Osteoblast (primary cell): ENCODE data around the gene SHMT2. TPM values are rescaled to one million over a fixed set of nuclear protein-coding genes. Genes with fewer than 3 reads are reported as not detected.

Source experiments
- DNase-seq: peaks from one replicate; pipeline ENCODE4 v3.0.0; 2011; ENCODE audit warnings: low spot score, mixed read lengths; ENCODE audit not compliant: insufficient read length; ENCODE audit errors: missing footprints
- H2AFZ ChIP-seq: 2 replicates; pipeline ENCODE4 v1.6.0; 2011; ENCODE audit warnings: mild to moderate bottlenecking, low read length
- H3K27ac ChIP-seq: 2 replicates; pipeline ENCODE4 v1.5.1; 2011; ENCODE audit warnings: mild to moderate bottlenecking, low read depth, low read length, moderate library complexity
- H3K27me3 ChIP-seq: 2 replicates; pipeline ENCODE4 v1.6.0; 2012; ENCODE audit warnings: mild to moderate bottlenecking, control low read depth, inconsistent platforms, low read length, moderate library complexity; ENCODE audit not compliant: insufficient read depth
- H3K36me3 ChIP-seq: 2 replicates; pipeline ENCODE4 v1.5.1; 2011; ENCODE audit warnings: mild to moderate bottlenecking, low read length, control low read depth, moderate library complexity; ENCODE audit not compliant: insufficient read depth
- H3K4me1 ChIP-seq: 2 replicates; pipeline ENCODE4 v1.5.1; 2011; ENCODE audit warnings: mild to moderate bottlenecking, low read length, control low read depth, moderate library complexity; ENCODE audit not compliant: insufficient read depth
- H3K4me2 ChIP-seq: 2 replicates; pipeline ENCODE4 v1.6.0; 2011; ENCODE audit warnings: mild to moderate bottlenecking, low read length; ENCODE audit not compliant: insufficient read depth
- H3K4me3 ChIP-seq: fragments of 200-600 bp; sonication (generic); 3 replicates; pipeline ENCODE4 v1.5.1; 2012; ENCODE audit warnings: mild to moderate bottlenecking, low read length, inconsistent platforms; ENCODE audit not compliant: insufficient read depth
- H3K79me2 ChIP-seq: 2 replicates; pipeline ENCODE4 v1.6.0; 2012; ENCODE audit warnings: mild to moderate bottlenecking, low read length, control low read depth, inconsistent platforms; ENCODE audit not compliant: insufficient read depth
- H3K9me3 ChIP-seq: 2 replicates; pipeline ENCODE4 v1.5.1; 2011; ENCODE audit warnings: low read depth, low read length, control low read depth
- H4K20me1 ChIP-seq: 2 replicates; pipeline ENCODE4 v1.6.0; 2012; ENCODE audit warnings: mild to moderate bottlenecking, low read length, control low read depth; ENCODE audit not compliant: insufficient read depth
- CTCF ChIP-seq: IDR thresholded peaks from 2 replicates; pipeline ENCODE4 v1.5.1; 2011; ENCODE audit warnings: mild to moderate bottlenecking, low read depth, low read length, moderate library complexity; ENCODE audit errors: extremely low read depth
- total RNA-seq: library from RNA; depleted of rRNA; stranded (reverse); fragments of >200 nt; gene quantifications from 2 replicates; pipeline ENCODE4 v1.2.3, GENCODE V29; 2012

Gene SHMT2
- total RNA-seq, 1 donor = 408 TPM

GRCh38 chr12:57185906-57186508 is 43.5 kb upstream of the SHMT2 start:
- Histone ChIP-seq H4K20me1 (peaks cover 59% of the 10 kb centered on the region), H3K4me2 (no peak overlapping the region), H3K27ac (no peak overlapping the region), H3K36me3 (peaks cover 94% of the 10 kb centered on the region), H2AFZ (no peak overlapping the region), H3K4me1 (no peaks in the 10 kb centered on the region), H3K79me2 (peaks cover 55% of the 10 kb centered on the region), H3K4me3 (no peak overlapping the region), H3K27me3 (no peaks in the 10 kb centered on the region), H3K9me3 (no peaks in the 10 kb centered on the region)
- DNase-seq = no peak
- no peak for TF ChIP-seq CTCF

DNA sequence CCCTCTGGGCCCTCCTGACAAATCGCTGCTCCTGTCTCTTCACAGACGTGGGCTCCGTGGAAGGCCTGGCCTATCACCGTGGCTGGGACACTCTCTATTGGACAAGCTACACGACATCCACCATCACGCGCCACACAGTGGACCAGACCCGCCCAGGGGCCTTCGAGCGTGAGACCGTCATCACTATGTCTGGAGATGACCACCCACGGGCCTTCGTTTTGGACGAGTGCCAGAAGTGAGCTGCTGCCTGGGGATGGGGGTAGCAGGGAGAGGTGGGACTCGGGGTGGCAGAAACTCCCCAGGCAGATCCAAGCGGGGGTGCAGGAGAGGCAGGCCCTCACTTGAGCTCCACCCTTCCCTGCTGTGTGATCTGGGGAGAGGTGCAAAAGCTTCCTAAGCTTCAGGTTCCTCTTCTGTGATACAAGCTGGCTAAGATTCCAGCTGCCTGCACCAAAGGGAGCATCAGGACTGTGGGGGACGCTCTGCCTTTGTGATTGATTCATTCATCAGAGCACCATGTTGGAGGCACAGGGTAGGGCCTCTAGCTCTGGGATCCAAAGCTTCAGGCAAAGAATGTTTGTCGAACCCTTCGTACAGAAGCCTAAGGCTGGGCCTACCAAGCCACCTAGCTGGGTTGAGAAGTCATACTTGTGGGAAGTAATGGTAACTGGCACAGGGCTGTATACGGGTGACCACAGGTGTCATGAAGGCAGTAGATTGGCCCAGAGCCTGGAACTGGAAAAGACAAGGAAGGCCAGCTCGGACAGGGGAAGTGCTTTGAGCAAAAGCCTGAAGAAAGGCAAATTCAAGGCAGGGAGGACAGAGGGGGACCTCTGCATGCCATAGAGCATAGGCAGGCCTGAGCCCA is 42.1 kb upstream of the SHMT2 start:
- TF ChIP-seq CTCF = no peak
- H3K4me2 ChIP-seq = no peak overlapping the region
- no peak overlapping the region for H3K4me3 ChIP-seq
- no peak overlapping the region for H3K27ac ChIP-seq
- no peaks in the 10 kb centered on the region for H3K27me3 ChIP-seq
- H4K20me1 ChIP-seq = peaks cover 55% of the 10 kb centered on the region
- H3K4me1 ChIP-seq = no peaks in the 10 kb centered on the region
- DNase-seq = no peak
- peaks cover 95% of the 10 kb centered on the region for H3K36me3 ChIP-seq
- H3K9me3 ChIP-seq = no peaks in the 10 kb centered on the region
- no peak overlapping the region for H2AFZ ChIP-seq
- H3K79me2 ChIP-seq = peaks cover 50% of the 10 kb centered on the region

DNA sequence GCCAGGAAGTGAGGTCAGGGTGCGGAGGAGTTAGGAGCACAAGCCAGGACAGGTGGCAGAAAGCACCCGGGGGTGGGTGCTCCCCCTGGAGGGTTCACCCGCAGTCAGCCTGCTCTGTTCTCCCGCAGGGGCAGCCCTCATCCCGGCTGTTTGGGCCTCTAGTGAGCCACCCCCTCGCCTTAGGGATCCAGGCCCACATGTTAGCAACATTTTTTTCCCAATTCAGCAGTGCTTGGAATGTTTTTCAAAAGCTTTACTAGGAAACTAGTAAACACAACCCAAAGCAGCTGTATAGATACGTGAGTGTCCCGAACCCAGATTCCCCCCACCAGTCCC is 41.5 kb upstream of the SHMT2 start:
- Histone ChIP-seq H3K27ac (no peak overlapping the region), H3K36me3 (peaks cover 98% of the 10 kb centered on the region), H3K4me3 (no peak overlapping the region), H3K9me3 (no peaks in the 10 kb centered on the region), H4K20me1 (peaks cover 56% of the 10 kb centered on the region), H3K79me2 (peaks cover 49% of the 10 kb centered on the region), H3K27me3 (no peaks in the 10 kb centered on the region), H3K4me2 (no peak overlapping the region), H2AFZ (no peak overlapping the region), H3K4me1 (no peaks in the 10 kb centered on the region)
- TF ChIP-seq CTCF = no peak
- no peak for DNase-seq

- DNase-seq = no peak
- H3K36me3 ChIP-seq = peaks cover 98% of the 10 kb centered on the region
- no peak for TF ChIP-seq CTCF
Measured at GRCh38 chr12:57190037-57190436, 39.5 kb upstream of the SHMT2 start.

More at GRCh38 chr12:57190037-57190436, 39.5 kb upstream of the SHMT2 start:
- Histone ChIP-seq H2AFZ (no peak overlapping the region), H4K20me1 (peaks cover 57% of the 10 kb centered on the region), H3K4me3 (no peak overlapping the region), H3K4me1 (no peaks in the 10 kb centered on the region), H3K9me3 (no peaks in the 10 kb centered on the region), H3K4me2 (no peak overlapping the region), H3K27me3 (no peaks in the 10 kb centered on the region), H3K27ac (no peak overlapping the region), H3K79me2 (peaks cover 44% of the 10 kb centered on the region)
